Left hindlimb (tissue), 1 donor: ENCODE results near the gene VTI1B.
"Not testable (repeated sequence)": the region's sequence is repeated elsewhere in the genome, so short reads cannot be mapped to it uniquely, and the experiment has no call there.

Experiments used
- DNase-seq: peaks from one replicate; pipeline ENCODE4 v3.0.0-alpha.2; 2018

VTI1B gene

DNA sequence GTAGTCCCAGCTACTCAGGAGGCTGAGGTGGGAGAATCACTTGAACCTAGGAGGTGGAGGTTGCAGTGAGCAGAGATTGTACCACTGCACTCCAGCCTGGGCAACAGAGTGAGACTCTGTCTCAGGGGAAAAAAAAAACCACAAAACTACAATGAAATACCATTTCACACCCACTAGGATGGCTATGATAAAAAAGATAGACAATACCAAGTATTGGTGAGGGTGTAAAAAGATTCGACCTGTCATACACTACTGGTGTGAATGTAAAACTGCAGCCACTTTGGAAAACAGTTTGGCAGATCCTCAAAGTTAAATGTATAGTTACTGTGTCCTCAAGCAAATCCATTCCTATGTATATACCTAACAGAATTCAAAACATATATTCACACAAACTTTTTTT, 48.3 kb downstream of the VTI1B start:
- not testable (repeated sequence) for DNase-seq

DNA sequence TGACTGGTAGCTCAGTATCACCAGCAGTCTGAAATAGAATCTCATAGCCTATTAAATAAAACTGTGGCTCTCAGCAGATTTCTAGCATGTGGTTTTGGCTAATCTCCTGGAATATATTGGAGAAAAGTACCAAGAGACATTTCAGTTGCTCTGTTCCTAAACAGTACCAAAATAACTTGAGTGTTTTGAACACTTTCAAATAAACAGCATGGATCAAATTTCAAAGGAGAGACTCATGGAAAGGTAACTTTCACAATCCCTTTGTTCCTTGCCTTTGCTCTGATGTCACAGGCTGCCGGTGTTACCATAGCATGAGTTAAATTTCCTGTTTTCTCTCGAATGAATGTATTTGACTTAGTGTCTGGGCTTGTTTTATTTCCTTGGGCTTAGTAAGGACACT, 51.3 kb downstream of the VTI1B start:
- DNase-seq: no peak

DNA sequence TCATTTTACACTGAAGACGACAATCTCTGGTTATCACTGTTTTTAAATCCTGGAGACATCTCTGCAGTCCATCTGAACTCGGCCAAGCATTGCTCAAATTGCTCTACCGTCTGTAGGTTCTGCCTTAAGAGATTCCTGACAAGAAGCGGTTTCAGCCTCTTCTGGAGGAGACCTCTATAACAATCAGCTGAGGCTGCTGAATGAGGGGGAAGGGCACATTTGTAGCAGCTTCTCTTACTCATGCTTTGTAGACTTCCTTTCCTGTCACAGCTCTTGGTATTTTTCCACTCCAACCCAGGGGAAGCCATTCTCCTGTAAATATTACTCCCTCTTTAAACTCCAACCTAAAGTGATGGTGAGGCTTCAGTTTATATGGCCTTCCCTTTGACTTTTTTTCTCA, 51.8 kb downstream of the VTI1B start:
- peak; percentile 46 for DNase-seq

DNA sequence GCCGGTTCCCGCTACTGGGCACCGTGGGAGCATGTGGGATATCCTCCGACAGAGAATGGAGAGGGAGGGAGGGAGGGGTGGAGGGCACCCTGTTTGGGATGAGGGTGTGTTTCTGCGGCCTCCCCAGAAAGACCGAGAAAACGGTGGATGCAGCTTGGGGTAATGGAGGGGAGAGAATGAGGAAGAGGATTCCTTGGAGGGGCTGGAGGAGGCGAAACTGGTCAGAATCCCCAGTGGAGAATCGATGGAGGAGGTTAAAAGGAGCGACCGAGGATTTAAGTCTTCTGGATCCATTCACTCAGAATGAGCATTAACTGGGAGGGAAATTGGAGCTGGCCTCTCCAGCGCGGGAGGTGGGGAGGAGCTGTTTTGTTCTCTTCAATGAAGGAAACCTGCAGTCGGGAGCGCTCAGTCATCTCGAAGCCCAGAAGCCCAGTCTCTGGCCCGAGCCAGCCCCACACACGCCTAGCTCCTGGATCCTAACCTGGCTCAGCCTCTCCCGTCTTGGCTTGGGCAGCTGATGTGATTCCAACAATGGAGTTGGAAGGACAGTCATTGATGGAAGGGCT, 54.1 kb downstream of the VTI1B start:
- DNase-seq: peak; percentile 34

DNA sequence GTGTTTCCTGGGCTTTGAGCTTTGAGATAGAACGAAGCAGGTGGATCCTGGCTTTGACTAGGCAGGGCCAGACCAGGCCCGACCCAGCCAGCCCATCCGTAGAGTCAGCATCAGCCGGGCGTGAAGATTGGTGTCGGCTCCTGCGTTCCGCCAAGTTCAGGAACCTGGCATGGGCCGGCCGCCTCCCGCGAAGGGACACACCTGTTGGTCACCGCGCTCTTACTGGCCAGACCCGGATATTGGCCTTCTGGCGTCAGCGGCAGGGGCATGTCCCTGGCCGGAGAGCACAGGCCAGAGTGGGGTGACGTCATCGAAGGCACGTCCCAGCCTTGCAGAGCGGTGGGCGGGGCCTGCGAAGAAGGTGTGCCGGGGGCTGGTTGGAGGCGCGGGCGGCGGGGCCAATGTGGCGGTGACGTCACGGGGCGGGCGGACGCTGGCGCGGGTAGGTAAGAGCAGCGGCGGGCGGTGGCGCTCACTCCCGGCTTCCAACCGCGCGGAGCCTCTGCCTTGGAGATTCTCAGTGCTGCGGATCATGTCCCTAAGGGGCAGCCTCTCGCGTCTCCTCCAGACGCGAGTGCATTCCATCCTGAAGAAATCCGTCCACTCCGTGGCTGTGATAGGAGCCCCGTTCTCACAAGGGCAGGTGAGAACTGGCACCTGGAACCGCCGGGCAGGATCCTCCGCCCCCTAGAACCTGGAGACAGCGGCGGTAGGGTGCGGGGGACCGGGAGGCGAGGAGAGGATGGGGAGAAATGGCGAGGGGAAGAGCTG, 54.8 kb downstream of the VTI1B start, which contains the start of gene ARG2:
TSS of gene ARG2 (plus strand) at position 475 of the 771 bp plus-strand sequence. CDS start at position 533, 58 bp downstream.
- peak; percentile 90 for DNase-seq

DNA sequence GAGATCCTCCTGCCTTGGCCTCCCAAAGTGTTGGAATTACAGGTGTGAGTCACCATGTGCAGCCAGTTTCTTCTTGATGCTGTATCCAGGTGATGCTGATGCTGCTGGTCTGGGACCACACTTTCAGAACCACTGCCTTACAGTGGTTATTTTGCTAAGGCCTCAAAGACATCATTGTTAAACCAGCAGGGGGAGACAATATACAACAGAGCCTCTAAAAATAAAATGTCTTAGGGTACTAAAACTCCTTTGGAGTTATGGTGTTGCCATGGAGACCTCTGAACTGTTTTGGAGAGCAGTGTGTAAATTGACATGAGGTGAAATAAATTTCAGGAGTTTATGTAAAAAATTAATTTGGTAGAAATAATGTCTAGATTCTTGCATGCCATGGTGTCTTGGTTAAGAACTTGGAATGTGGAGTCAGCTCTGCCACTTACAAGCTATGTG, 55.8 kb downstream of the VTI1B start:
- DNase-seq: no peak

DNA sequence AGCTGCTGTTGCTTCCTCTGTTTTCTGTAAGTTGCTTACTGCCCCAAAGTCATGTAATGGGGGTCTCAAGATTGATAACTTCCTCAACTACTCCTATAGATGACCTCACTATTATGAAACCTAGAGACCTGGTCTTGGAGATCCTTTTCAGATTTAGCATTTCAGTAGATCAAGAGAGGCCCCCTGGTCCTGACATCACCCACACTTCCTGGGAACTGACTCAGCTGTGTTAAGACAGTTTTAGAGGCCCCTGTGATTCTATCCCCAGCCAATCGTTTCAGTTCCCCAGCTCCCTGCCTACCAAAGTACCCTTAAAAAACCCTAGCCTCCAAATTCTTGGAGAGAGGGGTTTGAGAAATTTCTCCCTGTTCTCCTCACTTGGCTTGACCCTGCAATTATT, 63.9 kb downstream of the VTI1B start:
- DNase-seq: no peak

DNA sequence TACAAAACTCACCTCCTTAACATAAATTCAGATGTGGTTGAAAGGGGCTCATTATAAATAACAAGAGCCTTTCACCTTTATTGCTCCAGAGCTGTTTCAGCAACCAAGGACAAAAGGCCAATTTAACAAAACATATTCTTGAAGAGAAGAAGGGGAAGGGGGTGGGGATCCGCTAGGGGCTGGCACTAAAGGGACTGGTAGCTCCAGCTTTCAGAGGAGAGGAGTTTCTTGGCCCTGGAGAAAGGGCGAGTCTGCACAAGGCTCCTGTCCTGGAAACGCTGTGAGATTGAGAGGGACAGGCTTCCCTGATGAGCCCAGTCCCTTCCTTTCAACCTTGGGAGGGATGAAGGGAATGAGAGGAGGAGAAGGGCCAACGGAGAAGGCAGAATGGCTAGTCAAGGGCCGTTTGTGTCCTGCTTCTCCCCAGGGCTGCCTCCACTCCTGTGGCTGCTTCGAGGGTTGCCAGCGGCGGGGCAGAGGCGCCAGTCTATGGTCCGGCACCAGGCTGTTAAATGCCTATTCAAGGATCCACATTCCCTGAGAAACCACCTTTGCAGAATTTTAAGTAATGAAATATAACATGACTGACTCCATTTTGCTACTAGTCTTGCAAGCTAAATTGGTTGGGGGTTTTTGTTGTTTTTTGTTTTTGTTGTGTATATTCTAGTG, 64.7 kb downstream of the VTI1B start:
- DNase-seq: no peak

DNA sequence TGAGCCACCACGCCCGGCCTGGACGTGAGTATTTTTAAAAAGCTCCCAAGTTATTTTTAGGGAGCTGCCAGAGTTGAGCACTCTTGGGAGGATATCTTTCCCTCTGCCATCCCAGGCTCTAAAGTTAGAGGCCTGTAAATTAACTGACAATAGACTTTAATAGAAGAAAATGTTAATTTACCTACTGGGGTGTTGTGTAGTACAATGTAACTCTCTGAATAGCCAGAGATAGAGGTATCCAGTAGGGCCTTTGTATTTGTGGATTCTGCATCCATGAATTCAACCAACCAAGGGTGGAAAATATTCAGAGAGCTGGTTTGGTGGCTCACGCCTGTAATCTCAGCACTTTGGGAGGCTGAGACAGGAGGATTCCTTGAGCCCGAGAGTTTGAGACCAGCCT, 66.8 kb downstream of the VTI1B start:
- no peak for DNase-seq

DNA sequence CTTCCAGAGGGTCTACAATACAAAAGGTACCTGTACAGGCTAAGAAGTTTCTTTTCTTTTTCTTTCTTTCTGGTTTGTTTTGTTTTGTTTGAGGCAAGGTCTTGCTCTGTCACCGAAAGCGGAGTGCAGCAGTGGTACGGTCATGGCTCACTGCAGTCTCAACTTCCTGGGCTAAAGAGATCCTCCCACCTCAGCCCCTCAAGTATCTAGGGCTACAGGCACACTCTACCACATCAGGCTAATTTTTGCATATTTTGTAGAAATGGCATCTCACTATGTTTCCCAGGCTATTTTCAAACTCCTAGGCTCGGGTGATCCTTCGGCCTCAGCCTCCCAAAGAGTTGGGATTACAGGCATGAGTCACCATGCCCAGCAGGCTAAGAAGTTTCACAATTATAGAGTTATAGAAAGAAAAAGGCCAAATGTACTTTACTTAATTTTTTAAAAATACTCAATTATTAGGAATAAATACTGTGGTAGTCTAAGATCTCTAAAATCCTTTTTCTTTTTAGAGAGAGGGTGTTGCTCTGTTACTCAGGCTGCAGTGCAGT, 71.4 kb downstream of the VTI1B start:
- no peak for DNase-seq

DNA sequence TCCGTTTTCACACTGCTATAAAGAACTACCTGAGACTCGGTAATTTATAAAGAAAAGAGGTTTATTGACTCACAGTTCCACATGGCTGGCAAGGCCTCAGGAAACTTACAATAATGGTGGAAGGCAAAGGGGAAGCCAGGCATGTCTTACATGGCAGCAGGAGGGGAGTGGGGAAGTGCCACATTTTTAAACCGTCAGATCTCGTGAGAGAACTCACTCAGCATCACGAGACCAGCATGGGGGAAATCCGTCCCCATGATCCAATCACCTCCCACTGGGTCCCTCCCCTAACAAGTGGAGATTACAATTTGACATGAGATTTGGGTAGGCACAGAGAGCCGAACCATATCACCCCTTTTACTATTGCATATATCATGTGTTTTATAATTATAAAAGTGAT, 72.4 kb downstream of the VTI1B start:
- DNase-seq: no peak

DNA sequence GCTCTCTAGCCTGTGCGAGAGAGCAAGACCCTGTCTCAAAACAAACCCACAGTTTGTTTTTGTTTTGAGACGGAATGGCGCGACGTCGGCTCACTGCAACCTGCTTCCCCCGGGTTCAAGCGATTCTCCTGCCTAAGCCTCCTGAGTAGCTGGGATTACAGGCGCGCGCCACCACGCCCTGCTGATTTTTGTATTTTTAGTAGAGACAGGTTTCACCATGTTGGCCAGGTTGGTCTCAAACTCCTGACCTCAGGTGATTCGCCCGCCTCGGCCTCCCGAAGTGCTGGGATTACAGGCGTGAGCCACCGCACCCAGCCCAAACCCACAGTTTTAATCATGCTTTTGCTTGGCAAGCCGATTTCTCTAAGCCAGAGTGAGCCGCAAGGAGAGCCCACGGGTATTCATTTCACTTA, 73.9 kb downstream of the VTI1B start:
- DNase-seq: not testable (repeated sequence)

DNA sequence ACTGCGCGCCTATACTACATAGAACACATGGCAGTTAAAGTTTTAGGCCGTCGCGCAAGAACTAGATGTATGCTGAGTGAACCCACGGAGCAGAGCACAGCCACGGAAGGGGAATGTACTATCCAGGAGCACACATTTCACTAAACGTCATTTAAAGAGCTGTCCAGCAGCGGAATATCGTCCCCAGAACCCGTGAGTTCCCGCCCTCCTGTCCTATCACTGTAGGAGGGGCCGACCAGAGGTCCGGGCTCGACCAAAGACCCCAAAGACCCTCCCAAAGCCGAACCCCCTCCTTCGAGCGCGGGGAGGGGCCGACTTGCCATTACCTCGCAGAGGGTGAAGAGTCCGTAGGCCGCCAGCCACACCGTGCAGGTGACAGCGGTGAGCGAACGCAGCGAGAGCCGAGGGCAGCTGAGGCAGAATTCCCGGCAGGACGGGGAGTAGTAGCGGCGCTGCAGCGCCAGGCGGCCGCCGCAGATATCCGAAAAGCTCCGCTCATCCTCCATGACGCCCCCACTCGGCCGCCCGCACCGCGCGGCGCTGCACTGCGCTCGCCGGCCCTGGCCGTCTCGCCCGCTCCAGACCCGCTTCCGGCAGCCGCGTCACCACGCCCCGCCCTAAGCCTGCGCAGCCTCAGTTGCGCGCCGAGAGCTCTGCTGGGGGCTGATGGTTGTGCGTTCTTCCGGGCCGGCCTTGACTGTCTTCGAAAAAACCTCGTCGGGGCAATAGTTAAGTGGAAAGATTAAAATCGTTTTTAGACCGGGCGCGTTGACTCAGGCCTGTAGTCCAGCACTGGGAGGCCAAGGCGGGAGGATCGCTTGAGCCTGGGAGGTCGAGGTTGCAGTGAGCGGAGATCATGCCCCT, 74.5 kb downstream of the VTI1B start, which contains the start of gene PIGH:
TSS of gene PIGH (minus strand) at position 571 of the 864 bp plus-strand sequence. CDS start at position 506, 65 bp downstream.
- peak; percentile 93 for DNase-seq
